ENCODE data around the gene IL26. TPM values are rescaled to one million over a fixed set of nuclear protein-coding genes. Genes with fewer than 3 reads are reported as not detected.

The IL26 gene
- total and polyA plus RNA-seq, 2 donors (not counting 3 experiments of a cell fraction or from before 2014, with no cell fraction given): not detected

DNA sequence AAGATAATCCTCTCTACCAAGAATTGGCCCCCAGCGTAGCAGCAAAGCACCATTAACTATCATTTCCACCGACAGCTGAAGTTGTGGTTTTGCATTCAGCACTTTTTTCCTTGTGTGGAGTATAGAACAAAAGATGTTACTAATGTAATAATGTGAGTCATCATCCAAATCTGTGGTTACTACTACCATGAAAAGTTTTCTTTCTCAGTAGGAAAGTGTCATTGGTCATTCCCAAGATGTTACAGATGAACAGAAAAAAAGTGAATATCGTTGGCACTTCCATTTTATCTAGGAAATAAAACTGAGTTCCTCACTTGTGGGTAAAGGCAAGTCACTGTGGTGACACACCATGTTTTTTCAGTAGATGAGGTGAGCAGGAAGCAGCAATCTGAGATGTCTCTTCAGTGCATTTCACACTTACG, 35.8 kb downstream of the IL26 start:
- no peaks in the 10 kb centered on the region for H3K9me3 ChIP-seq (replicated peaks; ENCODE audit: control insufficient read depth, insufficient read depth, low read length)
- H3K27me3 ChIP-seq (ENCODE audit: control insufficient read depth in 2 of 2, insufficient read depth in 2 of 2, low read length in 2 of 2): peaks cover 0 to 2% of the 10 kb centered on the region in 2 experiments
- no peak overlapping the region for H3K4me3 ChIP-seq (replicated peaks in 1 of 3; ENCODE audit: insufficient read depth in 1 of 3, low read depth in 1 of 3, low read length in 3 of 3)
- intact Hi-C loops (cut with micrococcal nuclease) (no loop called here), dilution Hi-C loops (cut with MboI; ENCODE audit: extremely low pct_ligation_motif_present, low sequenced_read_pairs) (no loop called here)
- H4K20me1 ChIP-seq (replicated peaks; ENCODE audit: control insufficient read depth, extremely low read depth, insufficient read depth, low read length): no peaks in the 10 kb centered on the region
- DNase-seq (ENCODE audit: low read depth, low spot score): no peak
- H3K79me2 ChIP-seq (ENCODE audit: control insufficient read depth, insufficient read depth, low read length): no peaks in the 10 kb centered on the region
- H2AFZ ChIP-seq (ENCODE audit: low read depth, low read length): no peak overlapping the region
- FAIRE-seq: no peak
- H3K9ac ChIP-seq (replicated peaks; ENCODE audit: extremely low read depth, insufficient read depth, low read length): no peak overlapping the region
- no peak overlapping the region for H3K27ac ChIP-seq (ENCODE audit: insufficient read depth, low read depth, low read length)
- TF ChIP-seq, protein P1, sequence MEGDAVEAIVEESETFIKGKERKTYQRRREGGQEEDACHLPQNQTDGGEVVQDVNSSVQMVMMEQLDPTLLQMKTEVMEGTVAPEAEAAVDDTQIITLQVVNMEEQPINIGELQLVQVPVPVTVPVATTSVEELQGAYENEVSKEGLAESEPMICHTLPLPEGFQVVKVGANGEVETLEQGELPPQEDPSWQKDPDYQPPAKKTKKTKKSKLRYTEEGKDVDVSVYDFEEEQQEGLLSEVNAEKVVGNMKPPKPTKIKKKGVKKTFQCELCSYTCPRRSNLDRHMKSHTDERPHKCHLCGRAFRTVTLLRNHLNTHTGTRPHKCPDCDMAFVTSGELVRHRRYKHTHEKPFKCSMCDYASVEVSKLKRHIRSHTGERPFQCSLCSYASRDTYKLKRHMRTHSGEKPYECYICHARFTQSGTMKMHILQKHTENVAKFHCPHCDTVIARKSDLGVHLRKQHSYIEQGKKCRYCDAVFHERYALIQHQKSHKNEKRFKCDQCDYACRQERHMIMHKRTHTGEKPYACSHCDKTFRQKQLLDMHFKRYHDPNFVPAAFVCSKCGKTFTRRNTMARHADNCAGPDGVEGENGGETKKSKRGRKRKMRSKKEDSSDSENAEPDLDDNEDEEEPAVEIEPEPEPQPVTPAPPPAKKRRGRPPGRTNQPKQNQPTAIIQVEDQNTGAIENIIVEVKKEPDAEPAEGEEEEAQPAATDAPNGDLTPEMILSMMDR (IDR thresholded peaks at IDR 0.05; ENCODE audit: extremely low read depth in 1 of 2, insufficient read depth in 1 of 2, low read depth in 1 of 2, low read length in 2 of 2): no peak
- TF ChIP-seq JUN (IDR thresholded peaks at IDR 0.05; ENCODE audit: borderline replicate concordance, insufficient read depth, insufficient read length, low read depth) (no peak), GATA2 (IDR thresholded peaks at IDR 0.05; ENCODE audit: insufficient read depth, insufficient read length, low read depth, low read length) (no peak), EZH2 (IDR thresholded peaks at IDR 0.05; ENCODE audit: borderline replicate concordance, low read depth, low read length, severe bottlenecking) (no peak), POLR2AphosphoS5 (IDR thresholded peaks at IDR 0.05; ENCODE audit: insufficient read depth, low read depth, low read length) (no peak), FOS (IDR thresholded peaks at IDR 0.05; ENCODE audit: borderline replicate concordance, insufficient read depth, low read length) (no peak)
- H3K4me2 ChIP-seq (ENCODE audit: insufficient read depth, low read length): no peak overlapping the region
- ChIA-PET POLR2A (no interaction called here), CTCF (interaction anchor here (0.8 kb wide), 1 partner anchor 12 kb away, joined by 3 read pairs; no protein-coding TSS in a partner anchor)
- no TSS peak for BruUV-seq (replicated peaks)
- H3K36me3 ChIP-seq (ENCODE audit: control insufficient read depth in 2 of 2, extremely low read depth in 1 of 2, insufficient read depth in 2 of 2, low read length in 2 of 2): no peaks in the 10 kb centered on the region
- no peaks in the 10 kb centered on the region for H3K9me1 ChIP-seq (replicated peaks; ENCODE audit: control insufficient read depth, extremely low read depth, insufficient read depth, low read length)
- H3K4me1 ChIP-seq (ENCODE audit: control insufficient read depth, extremely low read depth, insufficient read depth, low read length): no peaks in the 10 kb centered on the region
